ENCODE measurements around the gene ARHGAP42. TPM values are rescaled to one million over a fixed set of nuclear protein-coding genes. Genes with fewer than 3 reads are reported as not detected.
A peak's percentile ranks its signal among the peaks of the same experiment; 100 is the strongest.

The ARHGAP42 gene
- total RNA-seq, 2 donors from 2014 or later, result 1.6 to 5.1 TPM

DNA sequence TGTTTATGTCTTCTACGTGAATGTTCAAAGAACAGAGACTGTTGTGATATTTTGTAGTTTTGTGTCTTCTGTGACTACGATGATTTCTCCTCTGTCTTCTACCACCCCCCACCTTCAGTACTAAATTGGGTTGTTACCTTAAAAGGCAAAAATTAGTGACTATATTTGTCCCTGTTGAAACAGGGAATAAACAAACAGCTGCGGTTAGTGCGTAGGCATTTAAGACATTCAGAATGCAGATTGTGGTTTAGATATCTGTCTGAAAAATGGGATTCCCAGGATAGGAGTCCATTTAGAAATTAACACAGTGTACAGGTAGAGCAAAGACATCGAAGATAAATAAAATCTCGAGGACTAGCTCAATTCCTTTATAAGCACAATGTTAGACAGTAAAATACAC is 15.6 kb upstream of the ARHGAP42 start:
- ATAC-seq (no peak), DNase-seq (ENCODE audit: low spot score) (no peak)
- Mint-ChIP-seq H3K4me1 (ENCODE audit: low read depth in 2 of 2) (no peaks in the 10 kb centered on the region), H3K27ac (no peak overlapping the region), H3K4me3 (no peak overlapping the region), H3K36me3 (no peaks in the 10 kb centered on the region), H3K9me3 (no peaks in the 10 kb centered on the region), H3K27me3 (peaks cover 0 to 8% of the 10 kb centered on the region in 2 donors)

DNA sequence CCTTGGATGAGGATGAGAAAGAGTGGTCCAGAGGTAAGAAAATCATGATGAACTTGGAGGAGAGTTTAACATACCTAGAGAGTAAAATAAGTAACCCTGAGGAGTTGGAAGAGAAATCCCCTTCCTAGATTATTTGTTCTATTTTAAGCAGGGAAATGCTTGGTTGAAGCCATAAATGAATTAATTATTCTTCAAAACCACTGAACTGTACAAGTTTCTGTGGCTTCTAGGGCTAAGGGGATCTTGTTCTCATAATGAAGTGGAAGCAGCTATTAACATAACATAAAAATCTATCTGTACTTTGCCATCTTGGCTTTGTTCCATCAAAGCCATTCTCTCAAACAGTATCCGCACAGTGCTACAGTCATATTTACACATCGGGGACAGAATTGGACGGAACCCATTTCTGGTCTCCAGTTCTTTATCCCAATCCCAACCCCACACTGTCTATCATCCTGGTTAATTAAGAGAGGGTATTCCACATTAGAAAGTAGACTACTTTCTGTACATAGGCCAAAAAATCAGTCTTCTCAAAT is 14.5 kb upstream of the ARHGAP42 start:
- Mint-ChIP-seq H3K27ac (no peak overlapping the region), H3K36me3 (no peaks in the 10 kb centered on the region), H3K9me3 (no peaks in the 10 kb centered on the region), H3K27me3 (peaks cover 0 to 6% of the 10 kb centered on the region in 2 donors), H3K4me1 (ENCODE audit: low read depth in 2 of 2) (no peaks in the 10 kb centered on the region), H3K4me3 (no peak overlapping the region)
- no peak for ATAC-seq
- DNase-seq (ENCODE audit: low spot score), result no peak

DNA sequence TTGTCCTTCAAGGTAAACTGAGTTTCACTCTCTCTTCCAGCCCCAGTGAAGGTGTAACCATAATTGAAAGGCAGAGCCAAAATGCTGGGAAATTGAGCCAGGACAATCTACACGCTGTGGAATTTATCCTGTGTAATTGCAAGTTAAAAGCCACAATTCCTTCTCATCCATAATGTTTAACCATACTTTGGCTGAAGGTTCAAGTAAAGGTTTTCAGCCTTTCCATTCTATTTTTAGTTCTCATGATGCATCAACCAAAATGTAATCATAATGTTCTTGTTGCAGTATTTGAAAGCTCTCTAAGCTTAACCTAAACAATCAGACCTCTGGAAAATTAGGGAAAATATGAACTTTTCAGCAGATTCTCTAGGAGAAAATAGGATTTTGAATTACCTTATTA is 14.0 kb upstream of the ARHGAP42 start:
- H3K27me3 Mint-ChIP-seq, result peaks cover 0 to 6% of the 10 kb centered on the region in 2 donors
- H3K4me1 Mint-ChIP-seq (ENCODE audit: low read depth in 2 of 2), result no peaks in the 10 kb centered on the region
- H3K4me3 Mint-ChIP-seq, result no peak overlapping the region
- no peak overlapping the region for H3K27ac Mint-ChIP-seq
- H3K36me3 Mint-ChIP-seq, result no peaks in the 10 kb centered on the region
- no peaks in the 10 kb centered on the region for H3K9me3 Mint-ChIP-seq
- DNase-seq (ENCODE audit: low spot score) (no peak), ATAC-seq (no peak)

DNA sequence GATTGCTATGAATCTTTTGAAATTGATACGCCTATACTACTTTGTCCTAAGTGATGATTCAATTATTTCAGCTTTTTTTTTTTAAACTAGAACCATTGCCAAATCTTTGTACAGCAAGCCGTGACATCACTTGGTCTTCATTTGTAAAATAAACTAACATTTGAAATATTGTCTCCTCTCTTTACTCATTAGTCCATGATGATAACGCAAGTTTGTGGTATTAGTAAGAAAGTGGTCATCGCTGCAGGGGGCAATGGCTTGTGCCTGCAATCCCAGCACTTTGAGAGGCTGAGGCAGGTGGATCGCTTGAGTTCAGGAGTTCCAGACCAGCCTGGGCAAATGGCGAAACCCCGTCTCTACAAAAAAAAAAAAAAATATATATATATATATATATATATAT is 12.9 kb upstream of the ARHGAP42 start:
- Mint-ChIP-seq H3K4me3 (no peak overlapping the region), H3K4me1 (ENCODE audit: low read depth in 2 of 2) (no peaks in the 10 kb centered on the region), H3K27me3 (peaks cover 0 to 6% of the 10 kb centered on the region in 2 donors), H3K9me3 (no peaks in the 10 kb centered on the region), H3K27ac (no peak overlapping the region), H3K36me3 (no peaks in the 10 kb centered on the region)
- no peak for ATAC-seq
- no peak for DNase-seq (ENCODE audit: low spot score)

DNA sequence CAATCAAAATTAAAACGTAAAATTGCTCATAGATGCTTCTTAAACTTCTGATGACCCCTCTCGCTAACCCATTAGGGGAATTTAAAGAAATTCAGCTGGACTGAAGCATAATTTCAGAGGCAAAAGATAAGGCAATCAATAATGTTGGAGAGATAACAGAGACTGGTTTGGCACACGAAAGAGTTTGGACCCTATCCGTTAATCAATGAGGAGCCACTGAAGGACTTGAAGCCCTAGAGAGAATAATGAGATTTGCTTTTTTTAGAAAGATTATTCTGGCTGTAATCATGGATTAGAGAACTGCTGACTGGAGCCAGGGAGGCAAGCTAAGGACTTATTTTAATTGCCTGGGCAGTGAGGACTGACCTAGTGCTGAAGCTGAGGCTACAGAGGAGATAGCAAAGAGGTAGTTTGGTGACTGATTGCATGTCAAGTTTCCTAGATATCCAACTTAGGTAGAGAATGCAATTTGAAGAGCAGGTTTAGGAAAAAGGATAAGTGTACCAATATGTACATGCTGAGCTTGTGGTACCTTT is 11.9 kb upstream of the ARHGAP42 start:
- H3K27me3 Mint-ChIP-seq, result peaks cover 0 to 5% of the 10 kb centered on the region in 2 donors
- no peak overlapping the region for H3K27ac Mint-ChIP-seq
- no peak overlapping the region for H3K4me3 Mint-ChIP-seq
- H3K4me1 Mint-ChIP-seq (ENCODE audit: low read depth in 2 of 2), result peaks cover 0 to 2% of the 10 kb centered on the region in 2 donors
- H3K9me3 Mint-ChIP-seq, result no peaks in the 10 kb centered on the region
- ATAC-seq, result no peak
- no peak for DNase-seq (ENCODE audit: low spot score)
- H3K36me3 Mint-ChIP-seq, result no peaks in the 10 kb centered on the region

DNA sequence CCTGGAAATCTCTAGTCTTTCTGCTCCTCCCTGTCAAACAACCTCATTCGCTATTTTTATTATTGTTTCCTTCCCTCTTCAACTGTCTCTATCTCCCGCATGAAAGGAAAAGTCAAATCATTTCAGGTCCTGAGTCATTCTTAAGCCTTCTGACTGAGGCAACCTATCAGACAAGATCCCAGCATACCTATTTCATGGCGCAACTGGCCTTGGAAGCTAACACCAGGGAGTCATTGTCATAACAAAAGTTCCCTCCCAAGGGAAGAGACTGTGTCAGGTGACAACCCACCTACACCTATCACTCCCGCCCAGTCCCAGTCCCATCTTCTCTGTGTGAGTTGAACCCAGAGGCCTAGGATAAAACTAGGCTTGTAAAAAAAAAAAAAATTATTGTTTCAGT is 10.2 kb upstream of the ARHGAP42 start:
- Mint-ChIP-seq H3K27ac (no peak overlapping the region), H3K27me3 (peaks cover 0 to 4% of the 10 kb centered on the region in 2 donors), H3K9me3 (no peaks in the 10 kb centered on the region), H3K4me1 (ENCODE audit: low read depth in 2 of 2) (peaks cover 6 to 11% of the 10 kb centered on the region in 2 donors), H3K4me3 (no peak overlapping the region), H3K36me3 (no peaks in the 10 kb centered on the region)
- no peak for DNase-seq (ENCODE audit: low spot score)
- ATAC-seq, result no peak

DNA sequence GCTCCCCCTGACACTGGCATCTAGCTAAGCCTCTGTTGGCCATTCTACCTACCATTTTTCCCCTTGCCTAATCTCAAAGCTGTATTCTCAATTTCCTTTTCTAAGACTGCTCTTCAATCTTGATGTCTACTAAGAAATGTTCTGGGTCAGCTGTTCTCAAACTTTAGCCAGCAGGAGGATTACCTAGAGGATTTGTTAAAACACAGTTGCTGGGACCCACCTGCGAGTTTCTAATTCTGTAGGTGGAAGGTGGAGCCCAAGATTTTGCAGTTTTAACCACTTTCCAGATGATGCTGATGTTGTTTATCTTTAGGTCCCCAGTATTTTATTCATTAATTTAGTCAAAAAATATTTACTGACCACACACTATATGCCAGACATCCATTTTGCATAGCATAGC is 9.3 kb upstream of the ARHGAP42 start:
- H3K4me3 Mint-ChIP-seq, result no peak overlapping the region
- peaks cover 6 to 14% of the 10 kb centered on the region in 2 donors for H3K4me1 Mint-ChIP-seq (ENCODE audit: low read depth in 2 of 2)
- ATAC-seq, result no peak
- H3K9me3 Mint-ChIP-seq, result no peaks in the 10 kb centered on the region
- DNase-seq (ENCODE audit: low spot score), result no peak
- no peaks in the 10 kb centered on the region for H3K36me3 Mint-ChIP-seq
- H3K27me3 Mint-ChIP-seq, result no peaks in the 10 kb centered on the region
- no peak overlapping the region for H3K27ac Mint-ChIP-seq

DNA sequence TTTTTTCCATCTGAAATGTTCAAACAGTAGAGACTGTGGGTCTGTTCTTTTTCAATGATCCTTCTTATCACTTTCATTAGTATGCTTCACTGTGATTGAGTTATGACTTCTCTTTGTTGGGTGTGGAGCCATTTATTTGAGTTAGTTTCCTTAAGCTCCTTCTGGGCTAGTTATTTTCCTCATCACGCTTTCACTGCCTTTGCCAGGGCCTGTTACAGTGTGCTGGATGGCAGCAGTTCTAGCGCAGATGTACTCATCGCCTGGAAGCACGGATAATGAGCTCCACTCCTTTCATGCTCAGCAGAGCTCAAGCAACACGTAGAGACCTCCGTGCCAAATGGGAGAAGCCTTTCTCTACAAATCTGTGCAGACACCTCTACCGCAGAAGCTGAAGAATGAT is 7.0 kb upstream of the ARHGAP42 start:
- no peak for DNase-seq (ENCODE audit: low spot score)
- Mint-ChIP-seq H3K4me3 (no peak overlapping the region), H3K36me3 (no peaks in the 10 kb centered on the region), H3K4me1 (ENCODE audit: low read depth in 2 of 2) (peaks cover 16 to 21% of the 10 kb centered on the region in 2 donors), H3K9me3 (no peaks in the 10 kb centered on the region), H3K27ac (no peak overlapping the region), H3K27me3 (no peaks in the 10 kb centered on the region)
- ATAC-seq, result no peak

DNA sequence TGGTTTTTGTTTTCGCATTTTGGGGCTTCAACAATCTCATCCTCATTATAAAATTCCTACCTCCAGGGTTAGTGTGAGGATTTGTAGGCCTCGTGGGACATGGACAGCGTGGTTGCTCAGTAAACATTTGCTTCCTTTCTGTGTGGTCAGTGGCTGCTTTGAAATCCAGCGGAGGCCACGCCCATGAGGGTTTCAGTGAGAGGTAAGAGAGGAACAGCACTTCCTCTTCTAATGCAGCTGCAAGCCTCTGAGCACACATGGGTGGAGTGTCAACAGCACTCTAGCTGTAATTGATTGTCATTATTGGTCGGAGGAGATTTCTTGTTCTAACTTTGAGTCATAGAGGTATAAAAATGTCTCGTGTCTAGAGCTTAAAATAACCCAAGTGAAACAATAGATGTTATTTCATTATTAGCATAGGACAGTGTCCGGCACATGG is 6.0 kb upstream of the ARHGAP42 start:
- peak overlapping the region in 1 of 2 donors; percentile 61 for H3K27ac Mint-ChIP-seq
- peaks cover 16 to 21% of the 10 kb centered on the region in 2 donors for H3K4me1 Mint-ChIP-seq (ENCODE audit: low read depth in 2 of 2)
- H3K27me3 Mint-ChIP-seq, result no peaks in the 10 kb centered on the region
- DNase-seq (ENCODE audit: low spot score) (no peak), ATAC-seq (peak; percentile 76 to 83)
- no peaks in the 10 kb centered on the region for H3K9me3 Mint-ChIP-seq
- H3K36me3 Mint-ChIP-seq, result no peaks in the 10 kb centered on the region
- H3K4me3 Mint-ChIP-seq, result no peak overlapping the region

DNA sequence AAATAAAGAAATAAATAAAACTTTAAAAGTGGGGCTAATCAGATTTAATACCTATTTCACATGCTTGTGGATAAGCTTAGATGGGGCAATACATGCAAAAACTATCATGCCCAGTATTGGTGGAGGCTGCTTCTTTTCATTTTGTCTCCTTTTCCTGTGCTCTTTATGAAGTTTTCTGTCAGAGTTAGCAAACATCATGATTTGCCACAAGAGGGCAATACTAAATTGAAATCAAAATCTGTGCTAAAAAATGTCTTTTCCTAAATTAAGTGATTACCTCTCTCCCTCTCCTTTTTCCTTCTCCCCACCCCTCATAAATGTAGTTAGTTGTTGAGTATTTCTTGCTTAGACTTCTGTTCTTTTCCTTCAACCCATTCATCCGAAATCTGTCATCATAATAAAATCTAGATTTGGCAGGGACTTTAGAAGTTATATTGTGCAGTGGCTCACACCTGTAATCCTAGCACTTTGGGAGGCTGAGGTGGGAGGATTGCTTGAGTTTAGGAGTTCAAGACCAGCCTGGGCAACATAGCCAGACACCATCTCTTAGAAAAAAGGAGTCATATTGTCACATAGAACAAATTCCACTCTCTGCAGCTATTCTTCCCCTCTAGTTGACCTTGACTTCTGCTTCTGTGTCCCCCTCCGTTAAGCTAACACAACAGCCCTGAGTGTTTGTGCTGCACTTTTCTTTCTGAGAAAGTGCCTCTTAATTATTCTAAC is 4.7 kb upstream of the ARHGAP42 start:
- Mint-ChIP-seq H3K4me1 (ENCODE audit: low read depth in 2 of 2) (peaks cover 16 to 27% of the 10 kb centered on the region in 2 donors), H3K4me3 (no peak overlapping the region), H3K9me3 (no peaks in the 10 kb centered on the region), H3K27me3 (no peaks in the 10 kb centered on the region), H3K36me3 (no peaks in the 10 kb centered on the region), H3K27ac (no peak overlapping the region)
- DNase-seq (ENCODE audit: low spot score) (no peak), ATAC-seq (no peak)

DNA sequence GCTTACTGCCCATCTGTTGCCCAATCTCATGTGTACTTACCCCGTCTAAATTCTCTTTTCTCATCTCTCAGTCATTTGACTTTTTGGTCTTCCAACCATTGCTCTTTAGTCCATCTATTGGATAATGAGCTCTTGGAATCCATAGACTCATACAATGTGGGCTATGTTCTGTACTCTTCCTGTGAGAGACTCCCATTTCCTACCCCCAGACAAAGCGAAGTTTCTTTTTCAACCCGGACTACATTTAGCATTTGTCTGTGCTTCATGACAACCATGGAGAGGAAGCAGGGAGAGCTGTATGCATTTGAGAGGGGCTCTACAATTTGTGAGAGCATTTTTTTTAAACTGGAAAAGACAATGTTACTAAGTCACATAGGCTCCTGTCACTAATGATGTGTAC is 4.0 kb upstream of the ARHGAP42 start:
- ATAC-seq (no peak), DNase-seq (ENCODE audit: low spot score) (no peak)
- Mint-ChIP-seq H3K27me3 (no peaks in the 10 kb centered on the region), H3K36me3 (no peaks in the 10 kb centered on the region), H3K27ac (no peak overlapping the region), H3K9me3 (no peaks in the 10 kb centered on the region), H3K4me1 (ENCODE audit: low read depth in 2 of 2) (peaks cover 22 to 32% of the 10 kb centered on the region in 2 donors), H3K4me3 (no peak overlapping the region)

DNA sequence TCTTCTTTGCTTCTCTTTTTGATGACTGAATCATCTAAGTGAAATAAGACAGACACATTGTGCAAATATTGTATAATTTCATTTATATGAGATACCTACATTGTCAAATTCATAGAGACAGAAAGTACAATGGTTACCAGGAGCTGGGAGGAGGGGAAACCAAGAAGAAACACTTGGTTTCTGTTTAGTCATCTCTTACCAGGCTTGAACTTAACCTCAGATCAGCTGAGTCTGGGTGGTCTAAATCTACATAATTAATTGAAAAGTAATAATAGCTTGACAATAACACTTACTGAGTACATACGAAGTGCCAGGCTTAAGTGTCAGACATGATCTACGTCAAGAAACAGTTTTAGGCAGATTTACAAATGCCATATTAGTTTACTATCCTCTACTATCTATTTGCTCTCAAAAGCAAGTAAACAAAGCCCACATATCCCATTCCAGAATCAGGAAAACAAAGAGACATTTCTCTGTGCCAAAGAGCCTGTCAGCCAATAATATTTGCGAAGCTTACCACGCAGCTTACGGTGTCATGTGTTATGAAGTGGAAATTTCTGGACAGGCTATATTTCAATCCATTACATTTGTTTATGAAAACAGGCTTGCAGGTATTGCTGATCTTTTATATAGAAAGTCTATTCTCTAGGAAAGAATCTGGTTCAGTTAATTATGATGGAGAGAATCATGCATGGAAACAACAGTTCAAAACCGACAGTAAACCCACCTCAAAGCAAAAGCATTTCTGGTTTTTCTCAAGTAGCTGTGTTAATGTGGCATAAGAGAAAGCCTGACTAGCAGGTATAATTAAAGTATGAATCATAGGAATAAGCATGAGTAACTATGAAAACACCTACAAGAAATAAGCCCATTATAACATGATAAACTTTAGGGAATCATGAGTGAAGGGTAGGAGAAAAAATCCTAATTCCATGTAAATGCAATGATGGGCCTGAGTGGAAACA is 2.7 kb upstream of the ARHGAP42 start:
- ATAC-seq, result no peak
- H3K4me3 Mint-ChIP-seq, result no peak overlapping the region
- no peaks in the 10 kb centered on the region for H3K36me3 Mint-ChIP-seq

DNA sequence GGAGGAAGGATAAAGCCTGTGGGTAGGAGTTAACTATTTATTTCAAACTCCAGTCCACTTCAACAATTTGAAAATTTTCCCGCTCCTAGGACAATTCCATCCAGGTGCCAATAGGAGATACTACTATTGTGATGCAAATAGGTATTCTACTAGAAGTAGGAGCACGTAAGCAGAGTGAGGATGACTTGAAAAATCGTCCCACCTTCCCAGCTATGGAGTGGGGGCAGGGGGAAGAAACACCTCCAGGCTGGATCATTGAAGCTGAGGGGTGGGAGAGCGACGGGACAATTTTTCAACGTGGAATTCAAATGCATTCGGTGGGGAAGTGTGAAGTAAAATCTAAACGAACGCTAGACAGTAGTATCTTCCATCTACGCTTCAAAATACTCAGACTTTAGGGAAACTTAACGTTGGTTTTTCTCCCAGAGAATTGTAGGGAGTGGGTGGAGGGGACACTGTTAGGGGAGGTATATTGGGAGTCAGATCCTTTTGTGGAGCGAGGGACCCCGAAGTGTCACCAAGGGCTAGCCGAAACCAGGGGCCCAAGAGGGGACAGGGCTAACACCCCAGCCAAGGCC is 523 bp upstream of the ARHGAP42 start:
- peaks cover 20 to 32% of the 10 kb centered on the region in 2 donors for H3K4me1 Mint-ChIP-seq (ENCODE audit: low read depth in 2 of 2)
- H3K36me3 Mint-ChIP-seq, result no peaks in the 10 kb centered on the region
- H3K27ac Mint-ChIP-seq, result peak overlapping the region in 1 of 2 donors; percentile 81
- peak overlapping the region; percentile 89 for H3K4me3 Mint-ChIP-seq
- no peaks in the 10 kb centered on the region for H3K27me3 Mint-ChIP-seq
- H3K9me3 Mint-ChIP-seq, result no peaks in the 10 kb centered on the region
- DNase-seq (ENCODE audit: low spot score) (no peak), ATAC-seq (no peak)

More for the DNA sequence above, 2.7 kb upstream of the ARHGAP42 start:
- H3K9me3 Mint-ChIP-seq, result no peaks in the 10 kb centered on the region
- no peak overlapping the region for H3K27ac Mint-ChIP-seq
- H3K27me3 Mint-ChIP-seq, result no peaks in the 10 kb centered on the region
- H3K4me1 Mint-ChIP-seq (ENCODE audit: low read depth in 2 of 2), result peaks cover 26 to 40% of the 10 kb centered on the region in 2 donors
- no peak for DNase-seq (ENCODE audit: low spot score)

Measured in natural killer cell treated with Interleukin-12 subunit alpha and Interleukin-12 subunit beta and Interleukin-15 and Interleukin-18, amount 100 ng/mL, for 72 hours (primary cell).